HG02610 (cell line): Measurements from ENCODE around the gene CPSF3.

Experiments
- ATAC-seq: cut with Tn5 transposase; IDR thresholded peaks from one replicate; pipeline ENCODE4 v1.9.1; 2021; ENCODE audit warnings: mild to moderate bottlenecking, moderate library complexity; ENCODE audit not compliant: unreplicated experiment

The CPSF3 gene

GRCh38 chr2:9416962-9417316 is 6.5 kb upstream of the CPSF3 start:
- ATAC-seq, result no peak

- no peak for ATAC-seq
Measured at GRCh38 chr2:9417725-9418124, 5.7 kb upstream of the CPSF3 start.

GRCh38 chr2:9418746-9419145 is 4.7 kb upstream of the CPSF3 start:
- ATAC-seq, result no peak

GRCh38 chr2:9419541-9419940 is 3.9 kb upstream of the CPSF3 start:
- ATAC-seq, result no peak

GRCh38 chr2:9420495-9420894 is 3.0 kb upstream of the CPSF3 start:
- ATAC-seq, result no peak

GRCh38 chr2:9422321-9423099 is 944 bp upstream of the CPSF3 start:
- ATAC-seq, result peak; percentile 32

- ATAC-seq, result peak; percentile 13
Measured at GRCh38 chr2:9423922-9424272, 443 bp downstream of the CPSF3 start.

- ATAC-seq, result no peak
Measured at GRCh38 chr2:9424447-9425164, 1.2 kb downstream of the CPSF3 start.

GRCh38 chr2:9428965-9429577 is 5.6 kb downstream of the CPSF3 start:
- no peak for ATAC-seq

GRCh38 chr2:9430316-9431293 is 7.2 kb downstream of the CPSF3 start:
- no peak for ATAC-seq

GRCh38 chr2:9434489-9434888 is 11.0 kb downstream of the CPSF3 start:
- no peak for ATAC-seq

GRCh38 chr2:9439536-9439935 is 16.1 kb downstream of the CPSF3 start:
- ATAC-seq, result no peak

GRCh38 chr2:9440058-9440727 is 16.7 kb downstream of the CPSF3 start:
- no peak for ATAC-seq

- no peak for ATAC-seq
Measured at GRCh38 chr2:9441556-9441955, 18.1 kb downstream of the CPSF3 start.

- ATAC-seq, result no peak
Measured at GRCh38 chr2:9443526-9443925, 20.1 kb downstream of the CPSF3 start.

GRCh38 chr2:9445089-9445488 is 21.6 kb downstream of the CPSF3 start:
- no peak for ATAC-seq

GRCh38 chr2:9451231-9451630 is 27.8 kb downstream of the CPSF3 start:
- no peak for ATAC-seq

- ATAC-seq, result no peak
Measured at GRCh38 chr2:9460441-9461017, 37.1 kb downstream of the CPSF3 start.

GRCh38 chr2:9461079-9461478 is 37.6 kb downstream of the CPSF3 start:
- no peak for ATAC-seq

- no peak for ATAC-seq
Measured at GRCh38 chr2:9462313-9462712, 38.9 kb downstream of the CPSF3 start.
